ENCODE data around the gene MTHFD2. TPM values are rescaled to one million over a fixed set of nuclear protein-coding genes. Genes with fewer than 3 reads are reported as not detected.

MTHFD2 gene
- total and polyA plus RNA-seq, 2 experiments from 2014 or later, result 40.1 to 126 TPM

GRCh38 chr2:74198023-74198460 is 373 bp upstream of the MTHFD2 start:
- WGBS (ENCODE audit: low lambda C conversion rate, missing lambda C conversion rate), result 37% methylated on average over 18 of the region's 18 CpGs

DNA sequence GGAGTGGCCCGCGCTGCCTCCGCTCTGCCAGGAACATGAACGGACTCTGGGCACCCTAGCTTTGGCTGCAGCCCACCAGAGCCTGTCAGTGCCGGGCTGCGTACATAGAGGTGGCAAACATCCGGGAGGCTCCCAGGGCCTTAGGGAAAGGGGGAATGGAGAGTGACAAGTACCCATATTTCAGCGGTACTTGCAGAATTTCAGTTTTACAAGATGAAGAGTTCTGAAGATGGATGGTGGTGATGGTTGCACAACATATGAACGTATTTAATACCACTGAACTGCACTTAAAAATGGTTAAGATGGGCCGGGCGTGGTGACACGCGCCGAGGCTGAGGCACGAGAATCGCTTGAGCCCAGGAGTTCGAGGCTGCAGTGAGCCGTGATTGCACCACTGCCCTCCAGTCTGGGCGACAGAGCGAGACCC is 873 bp downstream of the MTHFD2 start:
- TF ChIP-seq EZH2 (IDR thresholded peaks at IDR 0.05; ENCODE audit: borderline replicate concordance), result no peak
- TF ChIP-seq, protein P1, sequence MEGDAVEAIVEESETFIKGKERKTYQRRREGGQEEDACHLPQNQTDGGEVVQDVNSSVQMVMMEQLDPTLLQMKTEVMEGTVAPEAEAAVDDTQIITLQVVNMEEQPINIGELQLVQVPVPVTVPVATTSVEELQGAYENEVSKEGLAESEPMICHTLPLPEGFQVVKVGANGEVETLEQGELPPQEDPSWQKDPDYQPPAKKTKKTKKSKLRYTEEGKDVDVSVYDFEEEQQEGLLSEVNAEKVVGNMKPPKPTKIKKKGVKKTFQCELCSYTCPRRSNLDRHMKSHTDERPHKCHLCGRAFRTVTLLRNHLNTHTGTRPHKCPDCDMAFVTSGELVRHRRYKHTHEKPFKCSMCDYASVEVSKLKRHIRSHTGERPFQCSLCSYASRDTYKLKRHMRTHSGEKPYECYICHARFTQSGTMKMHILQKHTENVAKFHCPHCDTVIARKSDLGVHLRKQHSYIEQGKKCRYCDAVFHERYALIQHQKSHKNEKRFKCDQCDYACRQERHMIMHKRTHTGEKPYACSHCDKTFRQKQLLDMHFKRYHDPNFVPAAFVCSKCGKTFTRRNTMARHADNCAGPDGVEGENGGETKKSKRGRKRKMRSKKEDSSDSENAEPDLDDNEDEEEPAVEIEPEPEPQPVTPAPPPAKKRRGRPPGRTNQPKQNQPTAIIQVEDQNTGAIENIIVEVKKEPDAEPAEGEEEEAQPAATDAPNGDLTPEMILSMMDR (IDR thresholded peaks at IDR 0.05; ENCODE audit: poor library complexity), result no peak
- no peak for TF ChIP-seq EZH2phosphoT487 (IDR thresholded peaks at IDR 0.05; ENCODE audit: low read depth, severe bottlenecking, unreplicated experiment)
- Histone ChIP-seq H3K36me3 (replicated peaks; ENCODE audit: insufficient read depth, low read depth) (no peaks in the 10 kb centered on the region), H3K79me2 (peaks cover 47% of the 10 kb centered on the region), H2AFZ (peak overlapping the region; percentile 6), H3K4me2 (peak overlapping the region; percentile 78), H4K20me1 (ENCODE audit: insufficient read depth, poor library complexity, severe bottlenecking) (peaks cover 43% of the 10 kb centered on the region), H3K27ac (peak overlapping the region; percentile 93), H3K4me1 (ENCODE audit: insufficient read depth) (peaks cover 6% of the 10 kb centered on the region), H3K4me3 (peak overlapping the region; percentile 48), H3K9me2 (replicated peaks; ENCODE audit: insufficient read depth) (no peaks in the 10 kb centered on the region), H3K9me3 (ENCODE audit: low read depth) (no peaks in the 10 kb centered on the region), H3K27me3 (no peaks in the 10 kb centered on the region)
- no peak for DNase-seq (ENCODE audit: low spot score)
- 3% methylated on average over 19 of the region's 20 CpGs for WGBS (ENCODE audit: low lambda C conversion rate, missing lambda C conversion rate)

More at GRCh38 chr2:74198023-74198460, 373 bp upstream of the MTHFD2 start:
- Histone ChIP-seq H3K36me3 (replicated peaks; ENCODE audit: insufficient read depth, low read depth) (no peaks in the 10 kb centered on the region), H3K27ac (peak overlapping the region; percentile 45), H3K4me1 (ENCODE audit: insufficient read depth) (peaks cover 6% of the 10 kb centered on the region), H3K27me3 (no peaks in the 10 kb centered on the region), H3K4me2 (peak overlapping the region; percentile 78), H3K9me2 (replicated peaks; ENCODE audit: insufficient read depth) (no peaks in the 10 kb centered on the region), H3K9me3 (ENCODE audit: low read depth) (no peaks in the 10 kb centered on the region), H4K20me1 (ENCODE audit: insufficient read depth, poor library complexity, severe bottlenecking) (peaks cover 30% of the 10 kb centered on the region), H3K79me2 (peaks cover 35% of the 10 kb centered on the region), H2AFZ (peak overlapping the region; percentile 50), H3K4me3 (no peak overlapping the region)
- DNase-seq (ENCODE audit: low spot score), result no peak
- TF ChIP-seq, protein P1 (IDR thresholded peaks at IDR 0.05; ENCODE audit: poor library complexity), result no peak
- TF ChIP-seq EZH2 (IDR thresholded peaks at IDR 0.05; ENCODE audit: borderline replicate concordance) (no peak), EZH2phosphoT487 (IDR thresholded peaks at IDR 0.05; ENCODE audit: low read depth, severe bottlenecking, unreplicated experiment) (no peak)

DNA sequence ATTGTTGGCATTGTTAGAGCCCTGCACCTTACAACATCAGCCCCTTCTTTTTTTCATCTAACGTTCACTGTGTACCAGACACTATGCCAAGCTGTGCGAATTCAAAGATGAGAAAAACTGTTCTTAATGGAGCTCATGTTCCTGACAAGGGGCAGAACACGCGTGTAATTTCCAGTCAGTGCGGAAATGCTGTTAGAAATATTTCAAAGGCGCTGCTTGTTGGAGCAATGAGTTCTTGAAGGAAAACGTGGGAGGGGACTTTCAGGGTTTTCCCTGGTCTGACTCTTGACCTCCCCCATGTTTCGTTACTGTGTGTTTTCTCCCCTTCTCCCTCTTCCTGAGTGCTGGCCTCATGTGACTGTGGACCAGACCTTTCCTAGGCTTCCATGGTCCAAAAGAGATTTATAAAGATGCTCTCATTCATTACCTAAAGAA is 1.5 kb downstream of the MTHFD2 start:
- Histone ChIP-seq H2AFZ (no peak overlapping the region), H4K20me1 (ENCODE audit: insufficient read depth, poor library complexity, severe bottlenecking) (peaks cover 49% of the 10 kb centered on the region), H3K9me3 (ENCODE audit: low read depth) (no peaks in the 10 kb centered on the region), H3K4me3 (peak overlapping the region; percentile 48), H3K79me2 (peaks cover 53% of the 10 kb centered on the region), H3K4me2 (peak overlapping the region; percentile 78), H3K27ac (peak overlapping the region; percentile 93), H3K36me3 (replicated peaks; ENCODE audit: insufficient read depth, low read depth) (no peaks in the 10 kb centered on the region), H3K9me2 (replicated peaks; ENCODE audit: insufficient read depth) (no peaks in the 10 kb centered on the region), H3K4me1 (ENCODE audit: insufficient read depth) (peaks cover 6% of the 10 kb centered on the region), H3K27me3 (no peaks in the 10 kb centered on the region)
- peak; percentile 11 for DNase-seq (ENCODE audit: low spot score)
- 25% methylated on average over 8 of the region's 8 CpGs for WGBS (ENCODE audit: low lambda C conversion rate, missing lambda C conversion rate)
- TF ChIP-seq, protein P1 (IDR thresholded peaks at IDR 0.05; ENCODE audit: poor library complexity), result no peak
- TF ChIP-seq EZH2 (IDR thresholded peaks at IDR 0.05; ENCODE audit: borderline replicate concordance) (no peak), EZH2phosphoT487 (IDR thresholded peaks at IDR 0.05; ENCODE audit: low read depth, severe bottlenecking, unreplicated experiment) (no peak)
